GM21423 (cell line): ENCODE results near the gene ANKRD36B.
"Not testable (repeated sequence)": the region's sequence is repeated elsewhere in the genome, so short reads cannot be mapped to it uniquely, and the experiment has no call there.

Experiments
- ATAC-seq: cut with Tn5 transposase; IDR thresholded peaks from one replicate; pipeline ENCODE4 v1.9.1; 2021; ENCODE audit warnings: mild to moderate bottlenecking, moderate library complexity; ENCODE audit not compliant: unreplicated experiment

ANKRD36B gene

DNA sequence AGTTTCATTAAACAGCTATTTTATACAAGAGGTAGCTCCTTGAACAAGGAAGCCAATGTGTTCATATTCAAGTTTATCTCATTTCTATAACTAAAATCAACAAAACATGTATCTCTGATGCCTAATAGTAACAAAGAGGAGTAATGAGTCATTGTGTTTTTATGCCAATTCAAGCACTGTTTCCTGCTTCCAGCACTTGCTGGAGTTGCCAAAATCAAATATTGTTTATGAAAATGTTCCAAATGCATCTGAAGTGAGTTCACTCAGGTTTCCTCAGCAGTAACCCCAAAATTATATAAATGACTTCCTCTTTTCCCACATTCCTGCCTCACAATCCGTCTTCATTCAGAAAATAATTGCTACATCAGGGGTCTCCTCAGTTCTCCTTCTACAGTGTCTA lies 39.2 kb downstream of the ANKRD36B start:
- ATAC-seq: not testable (repeated sequence)

DNA sequence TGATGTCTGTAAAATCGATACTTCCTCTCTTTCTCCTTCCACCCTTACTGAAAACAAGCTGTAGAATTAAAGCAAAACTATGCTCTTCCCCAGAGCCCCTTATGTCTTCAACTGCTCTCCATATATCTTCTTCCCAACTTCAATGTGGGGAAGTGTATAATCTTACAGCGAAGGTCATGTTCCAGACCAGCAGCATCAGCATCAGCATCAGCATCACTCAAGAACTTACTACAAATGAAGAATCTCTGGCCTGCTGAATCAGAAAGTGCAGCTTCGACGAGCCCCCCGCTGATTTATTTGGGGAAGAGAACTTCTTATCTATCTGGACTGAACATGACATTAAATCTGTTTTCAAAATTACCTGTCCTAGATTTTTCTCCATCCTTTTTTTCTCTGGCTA lies 40.6 kb downstream of the ANKRD36B start:
- ATAC-seq: not testable (repeated sequence)

DNA sequence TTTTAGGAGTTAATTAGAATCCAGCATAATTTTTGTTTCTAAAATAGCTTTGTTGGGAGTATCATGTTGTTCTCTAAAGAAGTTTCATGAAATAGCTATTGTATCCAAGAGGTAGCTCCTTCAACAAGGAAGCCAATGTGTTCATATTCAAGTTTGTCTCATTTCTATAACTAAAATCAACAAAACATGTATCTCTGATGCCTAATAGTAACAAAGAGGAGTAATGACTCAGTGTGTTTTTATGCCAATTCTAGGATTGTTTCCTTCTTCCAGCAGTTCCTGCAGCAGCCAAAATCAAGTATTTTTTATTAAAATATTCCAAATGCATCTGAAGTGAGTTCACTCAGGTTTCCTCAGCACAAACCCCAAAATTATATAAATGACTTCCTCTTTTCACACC lies 41.1 kb downstream of the ANKRD36B start:
- not testable (repeated sequence) for ATAC-seq

DNA sequence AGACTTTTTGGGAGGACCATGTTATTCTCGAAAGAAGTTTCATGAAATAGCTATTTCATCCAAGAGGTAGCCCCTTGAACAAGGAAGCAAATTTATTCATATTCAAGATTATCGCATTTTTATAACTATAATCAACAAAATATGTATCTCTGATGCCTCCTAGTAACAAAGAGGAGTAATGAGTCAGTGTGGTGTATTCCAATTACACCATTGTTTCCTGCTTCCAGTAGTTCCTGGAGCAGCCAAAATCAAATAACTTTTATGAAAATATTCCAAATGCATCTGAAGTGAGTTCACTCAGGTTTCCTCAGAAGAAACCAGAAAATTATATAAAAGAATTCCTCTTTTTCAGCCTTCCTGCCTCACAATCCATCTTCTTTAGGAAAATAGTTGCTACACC lies 43.0 kb downstream of the ANKRD36B start:
- no peak for ATAC-seq

DNA sequence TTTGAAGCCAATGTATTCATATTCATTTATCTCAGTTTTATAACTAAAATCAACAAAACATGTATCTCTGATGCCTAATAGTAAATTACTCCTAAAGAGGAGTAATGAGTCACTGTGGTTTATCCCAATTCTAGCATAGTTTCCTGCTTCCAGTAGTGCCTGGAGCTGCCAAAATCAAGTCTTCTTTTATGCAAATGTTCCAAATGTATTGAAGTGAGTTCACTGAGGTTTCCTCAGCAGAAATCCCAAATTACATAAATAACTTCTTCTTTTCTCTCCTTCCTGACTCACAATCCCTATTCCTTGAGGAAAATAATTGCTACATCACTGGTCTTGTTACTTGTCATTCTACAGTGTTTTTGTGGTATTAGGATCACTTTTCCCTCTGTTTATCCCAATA lies 44.8 kb downstream of the ANKRD36B start:
- not testable (repeated sequence) for ATAC-seq

DNA sequence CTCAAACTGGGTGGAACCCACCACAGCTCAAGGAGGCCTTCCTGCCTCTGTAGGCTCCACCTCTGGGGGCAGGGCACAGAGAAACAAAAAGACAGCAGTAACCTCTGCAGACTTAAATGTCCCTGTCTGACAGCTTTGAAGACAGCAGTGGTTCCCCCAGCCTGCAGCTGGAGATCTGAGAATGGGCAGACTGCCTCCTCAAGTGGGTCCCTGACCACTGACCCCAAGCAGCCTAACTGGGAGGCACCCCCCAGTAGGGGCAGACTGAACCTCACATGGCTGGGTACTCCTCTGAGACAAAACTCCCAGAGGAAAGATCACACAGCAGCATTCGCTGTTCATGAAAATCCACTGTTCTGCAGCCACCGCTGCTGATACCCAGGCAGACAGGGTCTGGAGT lies 63.8 kb downstream of the ANKRD36B start:
- ATAC-seq: not testable (repeated sequence)

DNA sequence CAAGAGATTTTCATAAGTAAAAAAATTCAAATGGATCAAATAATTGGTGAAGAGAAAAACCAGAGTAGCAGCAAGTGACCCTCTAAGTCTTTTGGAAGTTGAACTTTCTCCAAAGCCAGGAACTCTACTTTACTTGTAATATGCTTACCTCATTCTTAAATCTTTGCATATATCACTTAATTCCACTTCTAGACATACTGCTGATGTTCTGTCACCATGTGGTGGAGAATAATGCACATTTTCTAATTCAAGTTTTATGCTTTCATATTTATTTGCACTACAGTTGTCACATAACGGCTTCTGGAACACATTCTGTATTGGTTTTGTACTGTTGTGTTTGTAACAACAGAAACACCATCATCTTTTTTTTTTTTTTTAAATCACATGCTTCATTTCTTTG lies 65.9 kb downstream of the ANKRD36B start:
- ATAC-seq: not testable (repeated sequence)

DNA sequence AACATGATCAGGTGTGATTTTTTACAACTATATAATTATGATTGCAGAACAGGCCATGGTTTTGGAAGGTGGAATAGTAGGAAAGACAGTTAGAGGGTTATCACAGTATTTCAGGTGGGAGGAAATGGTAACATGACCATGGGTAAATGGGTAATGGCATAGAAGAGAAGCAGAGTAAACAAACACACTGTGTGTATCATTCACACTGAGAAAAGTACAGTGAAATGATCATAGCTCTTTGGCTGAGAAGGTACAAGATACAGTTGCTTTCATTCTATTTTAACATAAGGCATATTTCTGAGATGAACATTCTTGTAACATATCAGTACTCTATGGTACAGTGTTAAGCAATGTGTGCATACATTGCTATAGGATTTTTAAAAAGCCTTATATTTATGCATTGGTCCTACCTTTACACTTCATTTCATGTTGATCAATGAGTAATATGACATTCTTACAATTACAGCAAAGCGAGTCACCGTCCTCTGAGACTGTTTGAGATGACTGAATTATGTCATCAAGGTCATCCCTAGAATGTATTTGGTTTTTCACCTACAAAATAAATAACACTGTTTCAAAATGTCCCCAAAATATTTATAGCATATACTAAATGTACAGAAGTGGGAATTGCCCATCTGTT lies 66.6 kb downstream of the ANKRD36B start:
- ATAC-seq: not testable (repeated sequence)

DNA sequence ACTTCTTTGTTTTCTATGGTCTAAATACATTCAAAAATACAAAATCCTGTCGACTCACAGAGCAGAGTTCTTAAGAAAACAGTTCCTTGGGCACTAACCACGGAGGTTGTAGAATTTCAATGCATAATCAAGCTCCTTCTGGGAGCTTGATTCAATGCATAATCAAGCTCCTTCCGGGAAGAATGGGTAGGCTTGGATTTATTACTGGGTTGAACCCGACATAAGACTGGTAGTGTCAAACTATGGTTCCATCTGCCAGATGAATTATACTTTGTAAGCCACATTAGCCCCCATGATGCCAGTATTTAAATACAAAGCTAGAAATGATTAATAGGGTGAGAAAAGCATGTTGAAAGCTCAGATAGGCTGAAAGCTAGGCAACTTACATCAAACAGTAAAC lies 94.0 kb downstream of the ANKRD36B start:
- ATAC-seq: not testable (repeated sequence)

DNA sequence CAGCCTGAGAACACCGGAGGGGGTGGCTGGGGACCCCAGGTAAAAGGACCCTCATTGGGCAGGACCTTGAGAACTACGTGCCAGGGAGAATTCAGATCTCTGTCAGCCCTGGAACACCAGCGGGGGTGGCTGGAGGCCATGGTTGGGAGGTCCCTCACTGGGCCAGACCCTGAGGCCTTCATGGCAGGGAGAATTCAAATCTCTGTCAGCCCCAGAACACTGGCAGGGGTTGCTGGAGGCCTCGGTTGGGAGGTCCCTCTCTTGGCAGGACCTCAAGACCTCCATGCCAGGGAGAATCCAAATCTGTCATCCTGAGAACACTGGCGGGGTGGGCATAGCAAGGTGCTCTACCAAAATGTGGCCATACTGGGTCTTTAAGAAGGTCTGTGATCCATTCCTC lies 99.5 kb downstream of the ANKRD36B start:
- not testable (repeated sequence) for ATAC-seq
